HL-60 (cell line): ENCODE data around the gene SLC10A7.

Experiments used
- POLR2AphosphoS5 ChIP-seq: IDR thresholded peaks from 2 replicates; pipeline ENCODE4 v1.6.1; 2012; ENCODE audit warnings: low read depth
- TF ChIP-seq, protein P1 (sequence below): IDR thresholded peaks from one replicate; pipeline ENCODE4 v1.5.1; 2011; ENCODE audit warnings: low read length, control low read depth, inconsistent platforms; ENCODE audit not compliant: insufficient read depth
- TF ChIP-seq, protein P2 (sequence below): IDR thresholded peaks from 2 replicates; pipeline ENCODE4 v1.6.1; 2012; ENCODE audit warnings: low read depth; ENCODE audit not compliant: insufficient replicate concordance

DNA sequence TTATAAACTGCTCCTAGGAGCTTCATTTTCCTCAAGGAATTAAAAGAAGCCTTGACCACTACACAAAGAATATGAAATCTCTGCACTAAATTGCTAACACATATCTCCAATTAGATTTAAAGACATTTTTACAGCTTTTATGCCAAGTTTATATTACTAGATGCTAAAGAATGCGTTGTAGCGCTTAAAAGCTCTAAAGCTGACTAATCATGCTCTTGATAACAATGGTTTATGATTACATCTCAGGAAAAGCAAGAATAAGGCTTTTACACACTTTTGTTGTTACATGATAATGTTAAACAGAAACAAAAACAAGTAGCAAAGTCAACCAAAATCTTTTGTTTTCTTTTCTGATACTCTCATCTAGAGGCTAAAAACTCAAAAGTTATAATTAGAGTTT, 44.7 kb downstream of the SLC10A7 start:
- TF ChIP-seq, protein P1, sequence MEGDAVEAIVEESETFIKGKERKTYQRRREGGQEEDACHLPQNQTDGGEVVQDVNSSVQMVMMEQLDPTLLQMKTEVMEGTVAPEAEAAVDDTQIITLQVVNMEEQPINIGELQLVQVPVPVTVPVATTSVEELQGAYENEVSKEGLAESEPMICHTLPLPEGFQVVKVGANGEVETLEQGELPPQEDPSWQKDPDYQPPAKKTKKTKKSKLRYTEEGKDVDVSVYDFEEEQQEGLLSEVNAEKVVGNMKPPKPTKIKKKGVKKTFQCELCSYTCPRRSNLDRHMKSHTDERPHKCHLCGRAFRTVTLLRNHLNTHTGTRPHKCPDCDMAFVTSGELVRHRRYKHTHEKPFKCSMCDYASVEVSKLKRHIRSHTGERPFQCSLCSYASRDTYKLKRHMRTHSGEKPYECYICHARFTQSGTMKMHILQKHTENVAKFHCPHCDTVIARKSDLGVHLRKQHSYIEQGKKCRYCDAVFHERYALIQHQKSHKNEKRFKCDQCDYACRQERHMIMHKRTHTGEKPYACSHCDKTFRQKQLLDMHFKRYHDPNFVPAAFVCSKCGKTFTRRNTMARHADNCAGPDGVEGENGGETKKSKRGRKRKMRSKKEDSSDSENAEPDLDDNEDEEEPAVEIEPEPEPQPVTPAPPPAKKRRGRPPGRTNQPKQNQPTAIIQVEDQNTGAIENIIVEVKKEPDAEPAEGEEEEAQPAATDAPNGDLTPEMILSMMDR: no peak
- no peak for TF ChIP-seq POLR2AphosphoS5
- TF ChIP-seq, protein P2, sequence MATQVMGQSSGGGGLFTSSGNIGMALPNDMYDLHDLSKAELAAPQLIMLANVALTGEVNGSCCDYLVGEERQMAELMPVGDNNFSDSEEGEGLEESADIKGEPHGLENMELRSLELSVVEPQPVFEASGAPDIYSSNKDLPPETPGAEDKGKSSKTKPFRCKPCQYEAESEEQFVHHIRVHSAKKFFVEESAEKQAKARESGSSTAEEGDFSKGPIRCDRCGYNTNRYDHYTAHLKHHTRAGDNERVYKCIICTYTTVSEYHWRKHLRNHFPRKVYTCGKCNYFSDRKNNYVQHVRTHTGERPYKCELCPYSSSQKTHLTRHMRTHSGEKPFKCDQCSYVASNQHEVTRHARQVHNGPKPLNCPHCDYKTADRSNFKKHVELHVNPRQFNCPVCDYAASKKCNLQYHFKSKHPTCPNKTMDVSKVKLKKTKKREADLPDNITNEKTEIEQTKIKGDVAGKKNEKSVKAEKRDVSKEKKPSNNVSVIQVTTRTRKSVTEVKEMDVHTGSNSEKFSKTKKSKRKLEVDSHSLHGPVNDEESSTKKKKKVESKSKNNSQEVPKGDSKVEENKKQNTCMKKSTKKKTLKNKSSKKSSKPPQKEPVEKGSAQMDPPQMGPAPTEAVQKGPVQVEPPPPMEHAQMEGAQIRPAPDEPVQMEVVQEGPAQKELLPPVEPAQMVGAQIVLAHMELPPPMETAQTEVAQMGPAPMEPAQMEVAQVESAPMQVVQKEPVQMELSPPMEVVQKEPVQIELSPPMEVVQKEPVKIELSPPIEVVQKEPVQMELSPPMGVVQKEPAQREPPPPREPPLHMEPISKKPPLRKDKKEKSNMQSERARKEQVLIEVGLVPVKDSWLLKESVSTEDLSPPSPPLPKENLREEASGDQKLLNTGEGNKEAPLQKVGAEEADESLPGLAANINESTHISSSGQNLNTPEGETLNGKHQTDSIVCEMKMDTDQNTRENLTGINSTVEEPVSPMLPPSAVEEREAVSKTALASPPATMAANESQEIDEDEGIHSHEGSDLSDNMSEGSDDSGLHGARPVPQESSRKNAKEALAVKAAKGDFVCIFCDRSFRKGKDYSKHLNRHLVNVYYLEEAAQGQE: no peak
